NB4 (cell line): Measurements from ENCODE around the gene H1-8.

ENCODE experiments used
- POLR2A ChIP-seq: IDR thresholded peaks from 2 replicates; pipeline ENCODE4 v1.6.1; 2011; ENCODE audit warnings: mild to moderate bottlenecking; ENCODE audit not compliant: insufficient read length; ENCODE audit errors: extremely low read depth
- TF ChIP-seq, protein P1 (sequence below): IDR thresholded peaks from one replicate; pipeline ENCODE4 v1.5.1; 2012; ENCODE audit warnings: low read depth, low read length

DNA sequence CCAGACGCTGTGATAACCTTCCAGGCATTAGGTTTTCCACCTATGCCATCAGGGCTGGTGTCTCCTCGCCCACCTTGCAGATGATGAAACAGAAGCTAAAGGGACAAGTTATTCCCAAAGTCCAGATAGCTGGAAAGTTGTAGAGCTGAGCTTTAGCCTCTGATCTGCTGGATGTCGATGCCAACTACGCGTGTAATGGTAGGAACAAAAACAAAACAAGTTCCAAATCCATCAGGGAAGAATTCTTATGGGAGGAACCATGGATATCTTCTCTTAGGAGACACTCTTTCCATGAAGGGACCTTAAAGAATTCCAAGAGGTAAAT, 42.7 kb upstream of the H1-8 start:
- TF ChIP-seq, protein P1, sequence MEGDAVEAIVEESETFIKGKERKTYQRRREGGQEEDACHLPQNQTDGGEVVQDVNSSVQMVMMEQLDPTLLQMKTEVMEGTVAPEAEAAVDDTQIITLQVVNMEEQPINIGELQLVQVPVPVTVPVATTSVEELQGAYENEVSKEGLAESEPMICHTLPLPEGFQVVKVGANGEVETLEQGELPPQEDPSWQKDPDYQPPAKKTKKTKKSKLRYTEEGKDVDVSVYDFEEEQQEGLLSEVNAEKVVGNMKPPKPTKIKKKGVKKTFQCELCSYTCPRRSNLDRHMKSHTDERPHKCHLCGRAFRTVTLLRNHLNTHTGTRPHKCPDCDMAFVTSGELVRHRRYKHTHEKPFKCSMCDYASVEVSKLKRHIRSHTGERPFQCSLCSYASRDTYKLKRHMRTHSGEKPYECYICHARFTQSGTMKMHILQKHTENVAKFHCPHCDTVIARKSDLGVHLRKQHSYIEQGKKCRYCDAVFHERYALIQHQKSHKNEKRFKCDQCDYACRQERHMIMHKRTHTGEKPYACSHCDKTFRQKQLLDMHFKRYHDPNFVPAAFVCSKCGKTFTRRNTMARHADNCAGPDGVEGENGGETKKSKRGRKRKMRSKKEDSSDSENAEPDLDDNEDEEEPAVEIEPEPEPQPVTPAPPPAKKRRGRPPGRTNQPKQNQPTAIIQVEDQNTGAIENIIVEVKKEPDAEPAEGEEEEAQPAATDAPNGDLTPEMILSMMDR: no peak
- TF ChIP-seq POLR2A: no peak
